ENCODE measurements around the gene PRR20A. TPM values are rescaled to one million over a fixed set of nuclear protein-coding genes. Genes with fewer than 3 reads are reported as not detected.

PRR20A gene
- total and polyA plus RNA-seq, 2 of the 4 experiments (the other 2 are of a cell fraction): not detected

DNA sequence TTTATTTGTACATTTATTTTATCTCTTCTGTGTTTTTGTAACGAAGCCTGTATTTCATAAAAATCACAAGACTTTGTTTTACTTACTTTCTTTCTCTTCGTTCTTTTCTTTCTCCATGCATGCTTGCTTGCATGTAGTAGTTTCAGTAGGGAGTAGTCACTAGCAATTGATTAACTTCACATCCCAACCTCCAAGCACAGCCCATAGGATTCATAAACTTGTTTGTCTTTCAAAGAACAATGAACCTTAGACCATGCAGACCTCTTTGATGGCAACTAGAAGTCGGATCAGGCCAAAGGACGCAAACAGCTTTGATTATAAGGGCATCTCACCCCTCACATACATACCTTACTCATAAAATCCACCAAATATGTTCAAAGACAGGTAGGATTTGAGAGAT, 3.1 kb upstream of the PRR20A start:
- no peak overlapping the region for H2BK20ac ChIP-seq (ENCODE audit: low read depth, low read length)
- H2BK15ac ChIP-seq (ENCODE audit: low read depth, low read length): no peak overlapping the region
- no peak overlapping the region for H3K4ac ChIP-seq (ENCODE audit: low read depth, low read length)
- no peak overlapping the region for H2BK120ac ChIP-seq (ENCODE audit: low read depth, low read length)
- no peak for ATAC-seq (ENCODE audit: low read depth)
- no peak overlapping the region for H3K18ac ChIP-seq (ENCODE audit: low read depth, low read length)
- no peak overlapping the region for H3K23ac ChIP-seq (ENCODE audit: low read depth, low read length)
- H3K14ac ChIP-seq (replicated peaks; ENCODE audit: low read depth, low read length): no peak overlapping the region
- H3K56ac ChIP-seq (ENCODE audit: extremely low read depth, insufficient read depth, low read length): no peak overlapping the region
- ChIA-PET CTCF (no interaction called here), POLR2A (ENCODE audit: unreplicated experiment) (no interaction called here)
- H2BK5ac ChIP-seq (ENCODE audit: low read depth, low read length, poor library complexity, severe bottlenecking): no peak overlapping the region
- H4K20me1 ChIP-seq (ENCODE audit: insufficient read depth, low read length): no peaks in the 10 kb centered on the region
- no peak overlapping the region for H2AFZ ChIP-seq (replicated peaks; ENCODE audit: low read length, poor library complexity)
- H3K4me2 ChIP-seq (ENCODE audit: low read depth, low read length): no peak overlapping the region
- H3K9me3 ChIP-seq (ENCODE audit: control insufficient read depth, insufficient read depth, low read length): 0 out of 2 replicates have a peak, but pooled peaks cover 2% of the 10 kb centered on the region
- dilution Hi-C loops (cut with HindIII; ENCODE audit: low sequenced_read_pairs, unreplicated experiment) (no loop called here), intact Hi-C loops (cut with micrococcal nuclease) (no loop called here), in situ Hi-C loops (cut with MboI; ENCODE audit: low sequenced_read_pairs) (no loop called here)
- no peak overlapping the region for H3K27ac ChIP-seq (ENCODE audit: insufficient read depth, low read length)
- no peaks in the 10 kb centered on the region for H3K27me3 ChIP-seq (ENCODE audit: control insufficient read depth, insufficient read depth, low read length)
- no peaks in the 10 kb centered on the region for H3K9me1 ChIP-seq (ENCODE audit: insufficient read depth, low read length)
- no peak overlapping the region for H4K5ac ChIP-seq (ENCODE audit: low read depth, low read length)
- DNase-seq: no peak
- H3K4me3 ChIP-seq (ENCODE audit: insufficient read depth, low read depth, low read length): no peak overlapping the region
- no peak overlapping the region for H3K9ac ChIP-seq (ENCODE audit: low read depth, low read length)
- no TSS peak for BruUV-seq (replicated peaks)
- H3K79me1 ChIP-seq (ENCODE audit: low read depth in 1 of 2, low read length in 2 of 2): no peaks in the 10 kb centered on the region
- WGBS, 2 experiments (ENCODE audit: extremely low coverage in 2 of 2, insufficient read length in 1 of 2): no CpG with 5 or more reads among the region's 4 CpGs
- no peaks in the 10 kb centered on the region for H3K36me3 ChIP-seq (ENCODE audit: control insufficient read depth, insufficient read depth, low read length)
- TF ChIP-seq, protein P1, sequence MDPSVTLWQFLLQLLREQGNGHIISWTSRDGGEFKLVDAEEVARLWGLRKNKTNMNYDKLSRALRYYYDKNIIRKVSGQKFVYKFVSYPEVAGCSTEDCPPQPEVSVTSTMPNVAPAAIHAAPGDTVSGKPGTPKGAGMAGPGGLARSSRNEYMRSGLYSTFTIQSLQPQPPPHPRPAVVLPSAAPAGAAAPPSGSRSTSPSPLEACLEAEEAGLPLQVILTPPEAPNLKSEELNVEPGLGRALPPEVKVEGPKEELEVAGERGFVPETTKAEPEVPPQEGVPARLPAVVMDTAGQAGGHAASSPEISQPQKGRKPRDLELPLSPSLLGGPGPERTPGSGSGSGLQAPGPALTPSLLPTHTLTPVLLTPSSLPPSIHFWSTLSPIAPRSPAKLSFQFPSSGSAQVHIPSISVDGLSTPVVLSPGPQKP (IDR thresholded peaks at IDR 0.05; ENCODE audit: borderline replicate concordance, low read depth, low read length): no peak
- no peak for TF ChIP-seq MAZ (IDR thresholded peaks at IDR 0.05; ENCODE audit: borderline replicate concordance, low read depth, low read length)
- TF ChIP-seq POLR2A (IDR thresholded peaks at IDR 0.05; ENCODE audit: low read depth, low read length): no peak
- TF ChIP-seq, protein P2, sequence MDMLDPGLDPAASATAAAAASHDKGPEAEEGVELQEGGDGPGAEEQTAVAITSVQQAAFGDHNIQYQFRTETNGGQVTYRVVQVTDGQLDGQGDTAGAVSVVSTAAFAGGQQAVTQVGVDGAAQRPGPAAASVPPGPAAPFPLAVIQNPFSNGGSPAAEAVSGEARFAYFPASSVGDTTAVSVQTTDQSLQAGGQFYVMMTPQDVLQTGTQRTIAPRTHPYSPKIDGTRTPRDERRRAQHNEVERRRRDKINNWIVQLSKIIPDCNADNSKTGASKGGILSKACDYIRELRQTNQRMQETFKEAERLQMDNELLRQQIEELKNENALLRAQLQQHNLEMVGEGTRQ (IDR thresholded peaks at IDR 0.05; ENCODE audit: low read depth, low read length): no peak
- no peak for TF ChIP-seq NFE2L2 (IDR thresholded peaks at IDR 0.05; ENCODE audit: low read depth, low read length)
- H4K8ac ChIP-seq (ENCODE audit: low read depth in 2 of 2, low read length in 2 of 2): no peak overlapping the region
- no peaks in the 10 kb centered on the region for H3K4me1 ChIP-seq (ENCODE audit: control insufficient read depth, insufficient read depth, low read length)
- H4K91ac ChIP-seq (ENCODE audit: insufficient read depth, low read depth, low read length): no peak overlapping the region
- no peak overlapping the region for H2AK9ac ChIP-seq (replicated peaks; ENCODE audit: low read depth, low read length, poor library complexity)
- no peak overlapping the region for H2AK5ac ChIP-seq (ENCODE audit: low read depth, low read length)

Data from IMR-90 (cell line).